Medulla oblongata (tissue), 1 donor: Measurements from ENCODE around the gene TMEM207.

Experiments used
- DNase-seq: peaks from one replicate; pipeline ENCODE4 v3.0.0-alpha.2; 2015; ENCODE audit errors: extremely low spot score

The TMEM207 gene

GRCh38 chr3:190444576-190445145 is 5.0 kb downstream of the TMEM207 start:
- DNase-seq, result no peak

- no peak for DNase-seq
Measured at GRCh38 chr3:190444006-190444405, 5.7 kb downstream of the TMEM207 start.

- no peak for DNase-seq
Measured at GRCh38 chr3:190443257-190443656, 6.4 kb downstream of the TMEM207 start.

DNA sequence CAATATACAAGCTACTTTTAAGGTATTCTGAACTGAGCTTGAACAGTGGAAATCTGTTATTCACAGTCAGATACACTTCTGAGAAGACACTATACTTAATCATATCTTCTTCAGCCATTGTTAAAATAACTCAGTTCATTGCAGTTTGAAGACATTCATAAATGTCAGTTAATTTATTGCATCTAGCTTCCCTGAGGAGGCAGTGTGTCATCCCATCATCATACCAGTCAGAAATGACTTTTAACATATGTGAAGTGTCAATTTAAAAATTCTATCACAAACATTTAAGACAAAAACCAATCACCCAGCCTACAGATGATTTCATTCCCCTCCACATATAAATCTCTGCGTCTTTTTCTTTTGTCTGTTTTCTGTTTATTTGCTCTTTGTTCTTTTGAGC is 7.5 kb downstream of the TMEM207 start:
- DNase-seq, result no peak

GRCh38 chr3:190436331-190436730 is 13.4 kb downstream of the TMEM207 start:
- DNase-seq, result no peak

DNA sequence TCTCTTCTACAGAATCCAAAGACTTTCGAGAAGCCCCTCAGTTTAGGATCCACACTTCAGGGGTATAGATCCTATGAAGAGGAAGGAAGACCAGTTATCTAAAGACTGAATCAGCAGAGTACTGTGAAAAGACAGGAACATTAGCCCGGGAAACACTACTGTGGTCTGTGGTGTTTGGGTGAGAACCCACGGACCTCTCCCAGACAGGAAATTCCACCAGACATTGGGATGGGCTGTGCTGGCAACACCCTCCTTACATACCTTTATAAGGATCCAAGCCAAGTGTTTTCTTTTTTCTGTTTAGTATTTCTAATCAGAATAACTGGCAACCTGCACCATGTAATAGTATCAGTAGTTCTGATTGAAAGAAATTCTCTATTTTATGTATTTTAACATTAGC is 14.1 kb downstream of the TMEM207 start:
- no peak for DNase-seq

- DNase-seq, result no peak
Measured at GRCh38 chr3:190433626-190434025, 16.1 kb downstream of the TMEM207 start.

DNA sequence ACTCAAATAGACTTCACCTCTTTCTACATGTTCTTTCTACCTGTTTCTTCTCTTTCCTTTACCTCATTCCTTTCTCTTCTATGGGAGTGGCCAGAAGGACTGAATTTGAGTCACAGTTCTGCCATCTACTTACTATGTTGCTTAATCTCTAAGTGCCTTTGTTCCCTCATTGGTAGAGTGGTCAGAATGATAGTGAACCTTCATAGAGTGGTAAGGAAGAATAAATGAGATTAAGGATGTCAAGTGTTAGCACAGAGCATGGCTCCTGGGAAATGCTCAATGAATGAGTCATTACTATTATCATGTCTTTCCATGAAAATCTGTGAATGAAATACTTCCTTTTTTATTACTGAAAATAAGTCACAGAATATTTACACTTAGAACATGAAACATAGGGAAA is 17.5 kb downstream of the TMEM207 start:
- DNase-seq, result no peak

DNA sequence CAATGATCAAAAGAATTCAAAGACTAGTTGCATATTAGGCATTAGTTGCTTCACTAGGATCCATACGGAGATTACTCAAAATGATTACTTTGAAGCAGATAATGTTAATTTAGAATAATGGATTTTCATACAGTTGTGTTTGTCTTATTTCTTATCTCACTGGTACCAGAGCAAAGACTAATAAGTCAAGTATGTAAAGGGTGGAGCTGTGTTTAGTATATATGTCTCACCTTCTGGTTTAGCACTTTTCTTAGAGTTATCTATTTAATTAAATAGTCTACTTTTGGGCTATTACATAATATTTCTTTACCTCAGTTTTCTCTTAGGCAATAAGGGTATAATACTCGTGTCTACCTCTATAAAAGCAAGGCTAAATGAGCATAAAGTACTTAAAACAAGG is 18.8 kb downstream of the TMEM207 start:
- DNase-seq, result no peak

DNA sequence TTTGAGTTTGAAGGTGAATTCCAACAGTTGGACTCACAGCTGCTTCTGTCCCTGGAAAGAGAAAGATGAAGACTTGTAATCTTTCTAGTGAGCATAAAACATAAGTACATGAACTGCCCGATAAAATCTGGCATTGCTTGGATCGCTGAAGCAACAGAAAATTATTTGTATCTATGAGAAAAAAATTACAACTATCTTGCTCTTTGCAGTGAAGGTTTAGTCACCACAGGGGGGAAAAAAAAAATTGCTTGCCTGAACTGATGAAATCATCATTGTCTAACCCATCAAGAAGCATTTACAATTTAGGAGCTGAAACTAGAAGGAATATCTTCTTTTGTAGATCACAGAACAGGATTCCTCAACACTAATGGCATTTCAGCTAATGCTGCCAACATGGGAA is 20.0 kb downstream of the TMEM207 start:
- no peak for DNase-seq

DNA sequence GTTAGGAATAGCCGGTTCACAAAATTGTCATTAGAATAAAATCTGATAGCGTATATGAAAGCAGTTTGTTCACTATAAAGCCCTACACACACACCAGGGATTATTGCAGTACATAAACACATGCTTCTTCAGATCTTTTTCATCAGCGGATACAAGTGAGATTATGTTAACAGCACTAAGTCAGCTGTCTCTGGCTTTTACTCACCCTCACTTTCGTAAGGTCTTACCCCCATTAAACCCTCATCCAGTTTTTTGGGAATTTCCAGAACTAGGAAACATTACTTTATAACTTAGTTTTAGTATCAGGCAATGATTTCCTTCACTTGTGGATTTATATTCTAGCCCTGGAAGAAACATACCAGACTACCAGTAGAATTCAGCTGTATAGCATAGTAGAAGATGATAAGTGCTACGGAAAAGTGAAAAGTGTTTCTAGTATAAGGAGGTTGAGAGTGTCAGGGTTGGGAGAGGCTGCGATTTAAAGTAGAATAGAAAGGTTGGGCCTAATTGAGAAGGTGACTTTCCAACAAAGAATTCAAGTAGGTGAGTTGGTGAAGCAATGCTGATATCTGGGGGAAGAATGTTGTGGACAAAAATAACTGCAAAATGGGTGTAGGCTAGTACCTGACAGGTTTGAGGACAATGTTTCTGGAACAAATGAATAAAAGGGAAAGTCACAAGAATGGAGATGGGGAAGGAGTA is 22.7 kb downstream of the TMEM207 start:
- DNase-seq, result no peak

DNA sequence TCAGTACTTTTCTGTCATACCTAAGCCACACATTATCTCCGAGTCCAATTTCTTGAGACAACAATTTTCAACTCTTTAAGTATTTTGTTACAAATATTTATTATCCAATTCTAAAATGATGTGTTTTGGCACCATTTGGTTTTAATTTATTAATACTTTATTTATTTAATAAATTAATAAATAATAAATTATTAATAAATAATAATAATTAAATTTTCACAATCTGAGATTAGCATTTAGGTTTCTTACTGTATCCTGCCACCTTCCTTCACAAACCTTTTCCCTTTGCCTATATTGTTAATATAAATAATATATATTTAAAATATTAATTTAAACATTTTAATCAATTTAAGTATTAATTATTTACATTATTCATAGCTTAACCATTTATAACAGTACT is 23.9 kb downstream of the TMEM207 start:
- no peak for DNase-seq

- DNase-seq, result peak; percentile 67
Measured at GRCh38 chr3:190424478-190425439, 24.9 kb downstream of the TMEM207 start.

GRCh38 chr3:190424108-190424477 is 25.6 kb downstream of the TMEM207 start:
- DNase-seq, result no peak

DNA sequence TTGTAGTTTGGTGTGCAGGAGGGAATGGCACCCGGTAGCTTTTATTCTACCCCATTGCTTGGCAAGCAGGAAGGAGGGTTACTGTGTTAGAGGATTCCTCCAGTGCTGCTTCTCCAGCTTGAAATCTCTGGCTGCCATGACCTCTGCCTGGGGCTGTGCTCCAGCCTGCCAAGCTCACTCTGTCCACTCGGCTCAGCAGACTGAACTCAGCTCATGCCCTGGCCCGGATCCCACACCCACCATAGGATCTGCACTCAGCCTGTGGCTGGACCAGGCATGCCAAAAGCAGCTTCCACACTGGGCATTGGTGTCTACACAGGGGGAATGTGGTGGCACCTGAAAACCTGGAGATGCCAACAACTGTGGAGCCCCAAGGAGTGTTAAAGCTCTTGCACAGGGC is 35.4 kb downstream of the TMEM207 start:
- DNase-seq, result no peak

- DNase-seq, result no peak
Measured at GRCh38 chr3:190404715-190405114, 45.0 kb downstream of the TMEM207 start.

DNA sequence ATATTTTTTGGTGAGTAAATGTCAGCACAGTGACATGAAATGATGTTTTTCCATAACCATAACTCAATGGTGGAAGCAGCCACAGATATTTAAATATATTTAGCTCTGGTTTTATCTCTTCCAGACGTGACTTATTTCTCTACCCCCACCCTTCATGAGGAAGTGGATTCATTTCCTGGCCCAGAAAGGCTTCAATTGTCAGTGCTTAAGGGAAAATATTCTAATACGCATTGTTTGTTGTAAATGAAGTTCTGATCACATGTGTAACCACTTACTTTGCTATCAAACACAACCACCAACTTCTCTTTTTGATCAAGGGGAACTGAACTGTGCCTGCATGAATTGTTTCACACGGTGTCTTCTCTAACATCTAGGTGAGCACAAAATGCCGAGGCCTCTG is 47.7 kb downstream of the TMEM207 start:
- no peak for DNase-seq

DNA sequence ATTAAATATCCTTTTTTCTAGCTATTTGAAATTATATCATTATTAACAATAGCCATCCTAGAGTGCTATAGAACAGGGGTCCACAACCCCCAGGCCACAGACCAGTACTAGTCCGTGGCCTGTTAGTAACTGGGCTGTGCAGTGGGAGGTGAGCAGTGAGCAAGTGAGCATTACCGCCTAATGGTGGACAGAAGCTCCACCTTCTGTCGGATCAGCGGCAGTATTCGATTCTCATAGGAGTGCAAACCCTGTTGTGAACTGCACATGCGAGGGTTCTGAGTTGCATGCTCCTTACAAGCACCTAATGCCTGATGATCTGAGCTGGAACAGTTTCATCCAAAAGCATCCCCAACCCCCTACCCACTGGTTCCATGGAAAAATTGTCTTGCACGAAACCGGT is 50.0 kb downstream of the TMEM207 start:
- DNase-seq, result no peak

GRCh38 chr3:190397889-190398288 is 51.8 kb downstream of the TMEM207 start:
- DNase-seq, result no peak

DNA sequence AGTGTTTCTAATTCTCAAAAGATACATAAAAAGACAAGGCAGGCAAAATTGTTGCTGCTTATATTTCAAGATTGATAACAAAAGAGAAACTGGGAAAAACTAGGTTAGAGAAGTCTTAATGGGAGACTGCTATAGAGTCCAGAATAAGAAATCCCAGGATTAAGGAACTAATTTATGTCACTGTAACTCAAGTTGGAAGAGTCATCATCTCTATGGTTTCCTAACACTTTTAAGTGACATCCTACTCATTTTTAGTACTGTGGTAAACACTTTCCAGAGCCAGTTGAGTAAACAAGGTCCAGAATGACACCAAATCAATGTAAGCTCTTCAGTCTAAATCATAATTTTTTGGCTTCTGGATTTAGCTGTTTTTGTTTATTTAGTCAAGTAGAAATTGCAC is 53.7 kb downstream of the TMEM207 start:
- DNase-seq, result no peak

- DNase-seq, result no peak
Measured at GRCh38 chr3:190388703-190389102, 61.0 kb downstream of the TMEM207 start.

GRCh38 chr3:190387578-190388213 is 62.0 kb downstream of the TMEM207 start, which contains the start of gene CLDN16:
TSS of gene CLDN16 (plus strand) at chr3:190388163. CDS start at chr3:190388330, 167 bp downstream.
- no peak for DNase-seq
